Activated CD4-positive, alpha-beta T cell treated with anti-CD3 and anti-CD28 coated beads, Interleukin-2, amount 10 ng/mL, durations not matched to agents 24 days and 14 days (primary cell): ENCODE measurements around the gene GPATCH4. TPM values are rescaled to one million over a fixed set of nuclear protein-coding genes. Genes with fewer than 3 reads are reported as not detected.
"Not testable (repeated sequence)": the region's sequence is repeated elsewhere in the genome, so short reads cannot be mapped to it uniquely, and the experiment has no call there.

Source experiments
- DNase-seq: peaks from one replicate; pipeline ENCODE4 v3.0.0; 2022
- H3K27ac Mint-ChIP-seq: one replicate; pipeline ENCODE4 v1.8.0; 2022; ENCODE audit warnings: mild to moderate bottlenecking, mixed read lengths
- H3K27me3 Mint-ChIP-seq: one replicate; pipeline ENCODE4 v1.8.0; 2022; ENCODE audit warnings: mixed read lengths
- H3K36me3 Mint-ChIP-seq: one replicate; pipeline ENCODE4 v1.8.0; 2022; ENCODE audit warnings: low read depth, mild to moderate bottlenecking, mixed read lengths
- H3K4me1 Mint-ChIP-seq: one replicate; pipeline ENCODE4 v1.8.0; 2021; ENCODE audit warnings: mixed read lengths
- H3K4me3 Mint-ChIP-seq: one replicate; pipeline ENCODE4 v1.8.0; 2022; ENCODE audit warnings: mild to moderate bottlenecking, moderate library complexity, mixed read lengths
- H3K9me3 Mint-ChIP-seq: one replicate; pipeline ENCODE4 v1.8.0; 2021; ENCODE audit warnings: mixed read lengths
- intact Hi-C: fragments of 100-400 bp; cut with micrococcal nuclease; formaldehyde crosslinking; loops from one replicate; pipeline ENCODE4 v1.15.1; 2023
- total RNA-seq: library from RNA; stranded (reverse); gene quantifications from 2 replicates; pipeline ENCODE4 v1.2.3, GENCODE V29; 2022

GPATCH4 gene
- total RNA-seq, 1 donor from 2014 or later, result 99.0 TPM

GRCh38 chr1:156640842-156641706 lies 39.8 kb upstream of the GPATCH4 start:
- intact Hi-C loops, result loop anchor here (1.0 kb wide), 1 partner anchor 16 kb away; no protein-coding TSS in a partner anchor
- Mint-ChIP-seq H3K4me3 (peak overlapping the region; percentile 73), H3K9me3 (no peaks in the 10 kb centered on the region)

GRCh38 chr1:156639601-156640101 lies 38.4 kb upstream of the GPATCH4 start:
- Mint-ChIP-seq H3K27me3 (peaks cover 68% of the 10 kb centered on the region), H3K4me3 (no peak overlapping the region), H3K36me3 (no peaks in the 10 kb centered on the region), H3K4me1 (peaks cover 24% of the 10 kb centered on the region), H3K27ac (no peak overlapping the region), H3K9me3 (no peaks in the 10 kb centered on the region)
- intact Hi-C loops, result no loop called here
- no peak for DNase-seq

More at GRCh38 chr1:156640842-156641706, 39.8 kb upstream of the GPATCH4 start:
- Mint-ChIP-seq H3K27ac (no peak overlapping the region), H3K4me1 (peaks cover 26% of the 10 kb centered on the region), H3K27me3 (peaks cover 77% of the 10 kb centered on the region), H3K36me3 (no peaks in the 10 kb centered on the region)
- DNase-seq, result no peak

GRCh38 chr1:156638189-156638985 lies 37.1 kb upstream of the GPATCH4 start:
- Mint-ChIP-seq H3K36me3 (no peaks in the 10 kb centered on the region), H3K27ac (no peak overlapping the region), H3K4me1 (peaks cover 14% of the 10 kb centered on the region), H3K27me3 (peaks cover 72% of the 10 kb centered on the region), H3K9me3 (no peaks in the 10 kb centered on the region), H3K4me3 (no peak overlapping the region)
- DNase-seq, result no peak
- intact Hi-C loops, result no loop called here

- Mint-ChIP-seq H3K4me1 (no peaks in the 10 kb centered on the region), H3K4me3 (no peak overlapping the region), H3K36me3 (no peaks in the 10 kb centered on the region), H3K27me3 (peaks cover 67% of the 10 kb centered on the region), H3K9me3 (no peaks in the 10 kb centered on the region), H3K27ac (no peak overlapping the region)
- no peak for DNase-seq
- intact Hi-C loops, result no loop called here
Observed at GRCh38 chr1:156632355-156632754, 31.1 kb upstream of the GPATCH4 start.

- intact Hi-C loops, H3K27ac Mint-ChIP-seq, H3K36me3 Mint-ChIP-seq, DNase-seq, H3K4me1 Mint-ChIP-seq, H3K9me3 Mint-ChIP-seq, H3K4me3 Mint-ChIP-seq: not testable (repeated sequence)
- peaks cover 65% of the 10 kb centered on the region for H3K27me3 Mint-ChIP-seq
Observed at GRCh38 chr1:156631152-156631551, 29.9 kb upstream of the GPATCH4 start.

- DNase-seq, result no peak
- intact Hi-C loops, result loop anchor here (5.0 to 10.0 kb wide), 2 partner anchors 193 to 295 kb away; partner anchors contain the start of gene LRRC71
- Mint-ChIP-seq H3K4me3 (no peak overlapping the region), H3K36me3 (peaks cover 2% of the 10 kb centered on the region), H3K27me3 (peaks cover 68% of the 10 kb centered on the region), H3K9me3 (no peaks in the 10 kb centered on the region), H3K27ac (no peak overlapping the region), H3K4me1 (peaks cover 6% of the 10 kb centered on the region)
Observed at GRCh38 chr1:156629823-156630449, 28.7 kb upstream of the GPATCH4 start.

- Mint-ChIP-seq H3K4me3 (no peak overlapping the region), H3K36me3 (peaks cover 2% of the 10 kb centered on the region), H3K4me1 (peaks cover 9% of the 10 kb centered on the region), H3K9me3 (no peaks in the 10 kb centered on the region), H3K27me3 (peaks cover 64% of the 10 kb centered on the region), H3K27ac (no peak overlapping the region)
- DNase-seq, result peak; percentile 84
- intact Hi-C loops, result loop anchor here (5.0 to 10.0 kb wide), 2 partner anchors 190 to 297 kb away; partner anchors contain the start of gene LRRC71
Observed at GRCh38 chr1:156627313-156627880, 26.1 kb upstream of the GPATCH4 start.

- H3K27me3 Mint-ChIP-seq, result peaks cover 62% of the 10 kb centered on the region
- no peak overlapping the region for H3K27ac Mint-ChIP-seq
- H3K4me3 Mint-ChIP-seq, result peak overlapping the region; percentile 84
Observed at GRCh38 chr1:156626079-156626438, 24.8 kb upstream of the GPATCH4 start.

GRCh38 chr1:156625436-156626078 lies 24.3 kb upstream of the GPATCH4 start:
- peaks cover 2% of the 10 kb centered on the region for H3K36me3 Mint-ChIP-seq
- H3K9me3 Mint-ChIP-seq, result no peaks in the 10 kb centered on the region
- H3K27ac Mint-ChIP-seq, result peak overlapping the region; percentile 50
- peaks cover 9% of the 10 kb centered on the region for H3K4me1 Mint-ChIP-seq
- intact Hi-C loops, result loop anchor here (1.0 to 10.0 kb wide), 5 partner anchors 32 to 299 kb away; partner anchors contain the start of gene LRRC71
- H3K27me3 Mint-ChIP-seq, result peaks cover 60% of the 10 kb centered on the region
- peak overlapping the region; percentile 84 for H3K4me3 Mint-ChIP-seq
- peak; percentile 90 for DNase-seq

More at GRCh38 chr1:156626079-156626438, 24.8 kb upstream of the GPATCH4 start:
- Mint-ChIP-seq H3K4me1 (peaks cover 9% of the 10 kb centered on the region), H3K9me3 (no peaks in the 10 kb centered on the region), H3K36me3 (peaks cover 2% of the 10 kb centered on the region)
- intact Hi-C loops, result loop anchor here (1.0 to 10.0 kb wide), 3 partner anchors 52 to 299 kb away; partner anchors contain the start of gene LRRC71
- DNase-seq, result no peak

GRCh38 chr1:156624814-156625435 lies 23.6 kb upstream of the GPATCH4 start:
- Mint-ChIP-seq H3K4me1 (peaks cover 9% of the 10 kb centered on the region), H3K9me3 (no peaks in the 10 kb centered on the region), H3K36me3 (peaks cover 2% of the 10 kb centered on the region), H3K27ac (no peak overlapping the region), H3K27me3 (peaks cover 62% of the 10 kb centered on the region), H3K4me3 (peak overlapping the region; percentile 69)
- peak; percentile 58 for DNase-seq
- intact Hi-C loops, result loop anchor here (1.0 to 10.0 kb wide), 4 partner anchors 32 to 300 kb away; partner anchors contain the start of gene LRRC71

GRCh38 chr1:156623946-156624813 lies 22.9 kb upstream of the GPATCH4 start:
- H3K36me3 Mint-ChIP-seq, result peaks cover 2% of the 10 kb centered on the region
- peak overlapping the region; percentile 69 for H3K4me3 Mint-ChIP-seq
- peaks cover 64% of the 10 kb centered on the region for H3K27me3 Mint-ChIP-seq
- no peak overlapping the region for H3K27ac Mint-ChIP-seq
- DNase-seq, result peak; percentile 79
- no peaks in the 10 kb centered on the region for H3K9me3 Mint-ChIP-seq
- intact Hi-C loops, result loop anchor here (10.0 kb wide), 1 partner anchor 301 kb away; the partner anchor contains the start of gene LRRC71
- H3K4me1 Mint-ChIP-seq, result peaks cover 10% of the 10 kb centered on the region
